ENCODE data around the gene TNFRSF19. TPM values are rescaled to one million over a fixed set of nuclear protein-coding genes. Genes with fewer than 3 reads are reported as not detected.

Gene TNFRSF19
- total and polyA plus RNA-seq, 8 donors = 1.2 to 14.0 (median 2.7) TPM; not detected in 1

GRCh38 chr13:23572836-23573235 is 2.6 kb downstream of the TNFRSF19 start:
- Histone ChIP-seq H3K27ac (no peak overlapping the region), H3K4me3 (no peak overlapping the region), H3K4me1 (peaks cover 0 to 11% (median 5%) of the 10 kb centered on the region in 4 donors), H3K9me3 (no peaks in the 10 kb centered on the region), H3K27me3 (peaks cover 0 to 30% (median 0%) of the 10 kb centered on the region in 3 donors), H3K36me3 (no peaks in the 10 kb centered on the region)
- no peak for TF ChIP-seq POLR2A (IDR thresholded peaks at IDR 0.05)
- TF ChIP-seq CTCF (IDR thresholded peaks at IDR 0.05) = no peak
- TF ChIP-seq POLR2AphosphoS5 (IDR thresholded peaks at IDR 0.05) = no peak
- no peak for TF ChIP-seq EP300 (IDR thresholded peaks at IDR 0.05)
- 62 to 86% (median 68%) methylated on average over 1 of the region's 1 CpG for WGBS, 5 donors
- DNase-seq = no peak
- intact Hi-C loops (cut with DNase I; ENCODE audit: low total_unique reads) = no loop called here

- no peak for TF ChIP-seq EP300 (IDR thresholded peaks at IDR 0.05)
- no peak for TF ChIP-seq CTCF (IDR thresholded peaks at IDR 0.05)
- no peak for TF ChIP-seq POLR2AphosphoS5 (IDR thresholded peaks at IDR 0.05)
- no peak for TF ChIP-seq POLR2A (IDR thresholded peaks at IDR 0.05)
- Histone ChIP-seq H3K4me1 (peaks cover 6 to 22% (median 14%) of the 10 kb centered on the region in 4 donors), H3K27ac (no peak overlapping the region), H3K4me3 (no peak overlapping the region), H3K27me3 (peaks cover 0 to 35% (median 2%) of the 10 kb centered on the region in 3 donors), H3K9me3 (no peaks in the 10 kb centered on the region), H3K36me3 (no peaks in the 10 kb centered on the region)
- intact Hi-C loops (cut with DNase I; ENCODE audit: low total_unique reads) = loop anchor here (5.0 kb wide), 1 partner anchor 133 kb away; no protein-coding TSS in a partner anchor
- DNase-seq = no peak
- whole genome bisulfite sequencing, 5 donors = 64 to 78% (median 73%) methylated on average over 3 of the region's 3 CpGs
These were observed 4.4 kb downstream of the TNFRSF19 start for GRCh38 chr13:23574421-23575145.

- Histone ChIP-seq H3K9me3 (no peaks in the 10 kb centered on the region), H3K4me3 (no peak overlapping the region), H3K27me3 (peaks cover 0 to 28% (median 5%) of the 10 kb centered on the region in 3 donors), H3K4me1 (peaks cover 6 to 24% (median 18%) of the 10 kb centered on the region in 4 donors), H3K36me3 (no peaks in the 10 kb centered on the region), H3K27ac (no peak overlapping the region)
- TF ChIP-seq POLR2A (IDR thresholded peaks at IDR 0.05) (no peak), POLR2AphosphoS5 (IDR thresholded peaks at IDR 0.05) (no peak), CTCF (IDR thresholded peaks at IDR 0.05) (no peak), EP300 (IDR thresholded peaks at IDR 0.05) (no peak)
- WGBS, 5 donors = 82 to 97% (median 87%) methylated on average over 1 of the region's 1 CpG
- DNase-seq = no peak
- intact Hi-C loops (cut with DNase I; ENCODE audit: low total_unique reads) = loop anchor here (5.0 kb wide), 1 partner anchor 132 kb away; no protein-coding TSS in a partner anchor
These were observed 5.4 kb downstream of the TNFRSF19 start for GRCh38 chr13:23575632-23576031.

- TF ChIP-seq CTCF (IDR thresholded peaks at IDR 0.05) (peak in 5 of 7 experiments; percentile 39 to 75 (median 52)), POLR2AphosphoS5 (IDR thresholded peaks at IDR 0.05) (no peak), POLR2A (IDR thresholded peaks at IDR 0.05) (no peak)
- peak overlapping the region; percentile 64 to 92 (median 82) for H3K4me3 ChIP-seq
- peak overlapping the region; percentile 87 to 92 (median 89) for H3K27ac ChIP-seq
- WGBS, 5 donors = 5 to 17% (median 6%) methylated on average over 14 to 42 of the region's 42 CpGs
- intact Hi-C loops (cut with DNase I; ENCODE audit: low total_unique reads) = loop anchor here (5.0 kb wide), 1 partner anchor 129 kb away; no protein-coding TSS in a partner anchor
- H3K36me3 ChIP-seq = no peaks in the 10 kb centered on the region
- peaks cover 6 to 21% (median 18%) of the 10 kb centered on the region in 4 donors for H3K4me1 ChIP-seq
- no peaks in the 10 kb centered on the region for H3K9me3 ChIP-seq
- DNase-seq = peak; percentile 79 to 93
- peaks cover 0 to 9% (median 5%) of the 10 kb centered on the region in 3 donors for H3K27me3 ChIP-seq
These were observed 8.3 kb downstream of the TNFRSF19 start for GRCh38 chr13:23578411-23579071.

Measured in stomach (tissue), 9 donors.